Measurements from ENCODE around the gene TCEAL3.
"Not testable (repeated sequence)": the region's sequence is repeated elsewhere in the genome, so short reads cannot be mapped to it uniquely, and the experiment has no call there.

Gene TCEAL3

DNA sequence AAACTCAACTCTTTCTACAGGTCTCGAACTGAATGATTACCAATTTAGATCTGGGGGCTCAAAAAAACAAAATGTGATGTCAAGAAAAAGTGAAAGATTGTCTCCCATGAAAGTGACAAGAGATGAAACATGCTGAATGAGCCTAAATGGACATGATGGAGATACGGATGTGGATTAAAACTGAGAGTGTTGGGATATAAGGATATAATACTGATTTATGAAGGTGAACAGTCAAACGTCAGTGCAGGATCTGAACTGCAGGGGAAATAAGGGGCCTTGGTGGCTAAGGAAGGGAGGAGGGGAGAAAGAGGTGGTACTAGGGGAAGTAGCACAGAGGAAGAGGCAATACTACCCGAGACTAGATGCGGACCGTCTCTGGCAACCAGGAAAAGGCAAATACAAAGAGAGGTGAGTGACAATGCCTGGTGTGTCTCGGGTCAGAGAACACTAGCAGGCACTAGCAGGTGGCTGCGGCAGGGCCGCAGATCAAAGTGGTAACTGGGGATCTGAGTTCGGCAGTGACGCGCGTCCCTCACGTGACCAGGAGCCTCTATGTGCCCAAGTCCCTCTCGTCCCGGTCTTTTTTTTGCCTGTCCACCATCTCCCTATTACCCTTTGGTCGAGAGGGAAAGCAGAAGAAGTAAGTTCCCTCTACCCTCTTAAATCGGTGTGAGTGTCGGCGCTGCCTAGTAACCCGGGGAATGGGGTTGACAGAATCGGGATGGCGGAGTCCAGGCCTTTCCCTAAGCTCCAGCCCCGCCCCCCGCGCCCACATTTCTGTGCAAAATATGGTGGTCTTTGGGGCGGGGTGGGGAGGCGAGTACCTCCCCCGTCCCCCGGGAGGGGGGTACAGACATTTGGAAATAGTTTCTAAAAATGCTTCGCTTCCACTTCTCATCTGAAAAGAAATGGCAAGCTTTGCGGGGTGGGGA is 20.9 kb downstream of the TCEAL3 start, which contains the start of gene TCEAL1:
TCEAL1 (plus strand) TSS at position 590 of the 932 bp plus-strand sequence. CDS start 942 bp downstream, outside the sequence.
- peak; percentile 30 for DNase-seq

DNA sequence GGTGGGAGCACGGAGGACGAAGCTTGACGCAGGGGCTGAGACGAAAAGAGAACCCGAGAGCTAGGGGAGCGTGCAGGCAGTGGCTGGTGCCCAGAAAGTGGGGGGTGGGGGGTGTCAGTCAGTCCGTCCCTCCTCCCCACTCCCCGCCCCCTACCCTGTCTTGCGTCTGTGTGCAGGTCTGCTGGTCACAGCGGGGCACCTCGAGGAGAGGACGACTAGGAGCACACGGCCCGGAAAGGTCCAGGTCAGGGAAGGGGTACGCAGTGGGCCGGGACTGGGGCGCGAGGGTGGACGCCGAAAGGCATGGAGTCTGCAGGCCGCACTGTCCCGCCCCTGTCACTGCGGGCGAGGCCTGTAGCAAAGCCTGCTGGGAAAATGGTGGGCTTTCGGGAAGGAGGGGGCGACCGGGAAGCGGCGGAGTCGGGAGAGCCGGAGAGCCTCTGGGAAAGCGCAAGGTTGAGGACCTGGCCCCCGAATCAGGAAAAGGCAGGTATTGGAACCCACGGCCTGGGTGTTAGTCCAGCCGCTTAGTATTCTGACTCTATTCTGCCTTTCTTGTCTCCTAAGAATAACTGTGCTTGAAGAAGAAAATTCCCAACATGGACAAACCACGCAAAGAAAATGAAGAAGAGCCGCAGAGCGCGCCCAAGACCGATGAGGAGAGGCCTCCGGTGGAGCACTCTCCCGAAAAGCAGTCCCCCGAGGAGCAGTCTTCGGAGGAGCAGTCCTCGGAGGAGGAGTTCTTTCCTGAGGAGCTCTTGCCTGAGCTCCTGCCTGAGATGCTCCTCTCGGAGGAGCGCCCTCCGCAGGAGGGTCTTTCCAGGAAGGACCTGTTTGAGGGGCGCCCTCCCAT is 21.8 kb downstream of the TCEAL3 start:
- no peak for DNase-seq

DNA sequence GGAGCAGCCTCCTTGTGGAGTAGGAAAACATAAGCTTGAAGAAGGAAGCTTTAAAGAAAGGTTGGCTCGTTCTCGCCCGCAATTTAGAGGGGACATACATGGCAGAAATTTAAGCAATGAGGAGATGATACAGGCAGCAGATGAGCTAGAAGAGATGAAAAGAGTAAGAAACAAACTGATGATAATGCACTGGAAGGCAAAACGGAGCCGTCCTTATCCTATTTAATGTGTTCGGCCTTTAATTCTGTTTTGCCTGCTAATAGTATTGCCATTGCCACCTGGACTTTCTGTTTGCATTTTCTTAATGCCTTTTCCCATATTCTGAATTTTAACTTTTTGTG is 22.4 kb downstream of the TCEAL3 start:
- no peak for DNase-seq

DNA sequence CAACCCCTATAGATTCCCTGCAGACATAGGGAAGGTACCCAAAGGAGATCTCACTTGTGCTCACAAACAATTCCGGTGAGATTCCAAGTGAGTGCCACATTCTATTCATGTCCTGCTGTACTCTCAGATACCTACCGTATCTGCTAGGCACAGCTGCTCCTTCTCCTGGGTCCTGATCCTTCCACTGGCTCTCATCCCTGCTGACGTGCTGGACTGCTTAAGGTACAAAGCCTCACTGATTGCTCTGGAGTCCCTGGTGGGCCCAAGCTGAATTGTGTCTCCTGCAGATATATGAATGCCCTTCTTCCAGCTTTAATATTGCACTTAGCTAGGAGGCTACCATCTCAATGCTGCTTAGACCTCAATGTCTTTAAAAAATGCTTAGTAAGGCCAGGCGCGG is 23.4 kb downstream of the TCEAL3 start:
- no peak for DNase-seq

DNA sequence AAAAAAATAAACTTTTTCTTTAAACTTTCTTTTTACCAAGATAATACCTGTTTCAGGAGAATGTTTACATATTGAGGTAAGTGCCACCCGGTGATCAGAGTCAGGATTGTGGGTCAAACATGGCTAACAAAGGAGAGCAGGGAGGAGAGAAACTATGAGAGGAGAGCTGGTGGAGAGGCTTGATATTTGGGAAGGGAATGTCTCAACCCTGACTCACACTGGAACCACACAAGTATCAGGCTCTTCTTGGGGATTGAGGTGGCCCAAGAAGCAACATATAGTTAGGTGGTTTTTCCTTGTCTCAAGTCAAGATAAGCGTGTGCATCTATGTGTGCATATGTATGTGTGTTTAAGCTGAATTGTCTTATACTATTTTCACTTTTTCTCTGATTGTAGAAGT is 27.7 kb downstream of the TCEAL3 start:
- DNase-seq = no peak

DNA sequence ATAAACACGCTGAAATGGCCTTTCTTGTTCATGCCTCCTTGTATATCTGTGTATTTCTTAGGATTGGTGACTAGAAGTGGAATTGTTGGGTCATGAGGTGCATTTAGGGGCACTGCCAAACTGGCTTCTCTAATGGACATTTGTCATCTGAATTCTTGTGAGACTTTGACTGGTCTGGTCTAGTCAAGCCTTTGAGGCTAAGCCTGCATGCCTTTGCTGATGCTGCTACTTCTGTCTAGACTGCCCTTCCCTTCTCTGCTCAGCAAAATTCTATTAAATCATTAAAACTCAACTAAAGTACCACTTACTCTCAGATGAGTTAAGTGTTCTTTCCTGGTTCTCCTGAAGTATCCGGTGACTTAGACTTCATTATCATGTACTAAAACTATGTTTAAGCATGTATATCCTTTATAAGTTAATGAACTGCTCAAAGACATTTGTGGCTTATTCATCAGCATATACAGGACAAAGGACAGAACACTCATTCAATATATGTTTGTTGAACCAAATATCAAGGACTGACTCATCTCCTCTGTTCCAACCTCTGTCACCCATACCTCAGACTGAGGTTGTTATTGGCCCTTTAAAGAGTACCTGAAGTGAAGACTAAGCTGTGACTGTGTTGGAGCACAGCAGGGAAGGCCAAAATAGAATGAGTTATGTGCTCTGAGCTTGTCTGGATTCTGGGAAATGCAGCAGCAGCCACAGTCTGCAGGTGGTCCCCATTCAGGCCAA is 30.0 kb downstream of the TCEAL3 start:
- DNase-seq = no peak

DNA sequence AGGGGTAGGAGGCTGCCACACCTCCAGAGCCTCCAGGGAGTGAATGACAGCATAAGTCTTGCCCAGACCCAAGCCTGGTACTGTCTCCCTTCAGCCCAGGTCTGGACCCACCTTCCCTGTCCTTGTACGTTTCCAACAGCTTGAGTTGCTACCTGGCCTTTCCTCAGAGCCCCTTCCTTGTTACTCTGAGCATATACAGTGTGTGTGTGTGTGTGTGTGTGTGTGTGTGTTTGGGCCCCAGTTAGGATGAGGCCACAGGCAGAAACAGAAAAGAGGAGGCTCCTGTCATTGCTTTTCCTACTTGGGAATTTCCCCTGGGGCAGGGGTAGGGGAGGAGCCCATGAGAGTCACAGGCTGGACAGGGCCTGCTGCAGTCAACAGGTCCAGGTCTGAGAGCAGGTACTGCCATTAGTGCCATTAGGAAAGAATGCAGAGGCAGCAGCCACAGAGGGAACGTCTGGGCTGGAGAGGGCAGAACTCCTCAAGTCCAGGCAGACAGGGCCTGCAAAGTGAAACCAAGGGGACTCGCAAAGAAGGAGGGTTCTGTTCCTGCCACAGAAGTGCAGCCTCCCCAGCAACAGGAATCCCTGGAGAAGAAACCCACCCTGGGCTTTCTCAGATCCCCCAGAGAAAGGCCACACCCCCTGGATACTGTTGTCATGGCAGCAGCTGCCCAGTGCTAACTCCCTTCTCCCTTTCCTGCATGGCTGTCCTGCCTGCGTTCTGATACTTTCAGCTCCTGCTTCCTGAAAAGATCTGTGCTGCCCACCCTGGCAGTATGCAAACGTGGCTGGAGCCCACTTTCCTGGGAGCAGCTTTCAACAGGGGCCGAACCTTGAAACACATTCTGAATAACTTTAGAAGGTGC is 30.9 kb downstream of the TCEAL3 start:
- not testable (repeated sequence) for DNase-seq

DNA sequence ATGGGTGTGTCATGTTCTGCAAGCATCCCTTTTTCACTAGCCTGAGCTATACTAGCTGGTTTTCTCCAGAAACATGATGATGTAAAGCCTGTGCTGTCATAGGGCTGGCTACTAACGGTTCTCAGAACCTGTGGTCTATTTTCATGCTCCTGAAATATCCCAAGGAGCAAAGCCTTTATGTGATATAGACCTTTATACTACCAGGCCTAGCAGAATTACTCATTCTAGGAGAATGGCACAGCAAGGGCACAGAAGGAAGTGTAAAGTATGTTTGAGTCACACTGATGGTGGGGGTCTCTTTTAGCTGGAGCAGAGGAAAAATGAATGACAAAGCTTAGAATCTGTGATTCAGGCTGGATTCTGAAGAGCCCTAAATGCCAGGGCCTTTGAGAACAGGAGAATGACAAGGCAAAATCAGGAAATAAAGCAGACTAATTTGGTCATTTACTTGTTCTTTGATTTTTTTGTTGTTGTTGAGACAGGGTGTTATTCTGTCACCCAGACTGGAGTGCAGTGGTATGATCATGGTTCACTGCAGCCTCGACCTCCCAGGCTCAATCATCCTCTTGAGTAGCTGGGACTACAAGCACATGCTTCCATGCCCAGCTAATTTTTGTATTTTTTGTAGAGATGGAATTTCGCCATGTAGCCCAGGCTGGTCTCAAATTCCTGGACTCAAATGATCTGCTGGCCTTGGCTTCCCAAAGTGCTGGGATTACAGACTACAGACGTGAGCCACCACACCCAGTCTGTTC is 32.8 kb downstream of the TCEAL3 start:
- DNase-seq = no peak

DNA sequence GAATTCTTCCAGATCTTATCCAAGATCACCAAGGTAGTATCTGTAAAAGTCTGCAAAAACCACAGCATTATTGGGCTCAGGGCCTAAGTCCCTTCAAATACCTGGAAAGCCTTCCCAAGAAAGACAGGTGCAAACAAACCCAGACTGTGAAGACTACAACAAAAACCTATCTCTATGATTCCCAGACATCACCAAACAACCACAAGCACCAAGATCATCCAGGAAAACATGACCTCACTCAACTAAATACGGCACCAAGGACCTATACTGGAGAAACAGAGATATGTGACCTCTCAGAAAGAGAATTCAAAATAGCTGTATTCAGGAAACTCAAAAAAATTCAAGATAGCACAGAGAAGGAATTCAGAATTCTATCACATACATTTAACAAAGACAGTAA is 36.4 kb downstream of the TCEAL3 start:
- no peak for DNase-seq

DNA sequence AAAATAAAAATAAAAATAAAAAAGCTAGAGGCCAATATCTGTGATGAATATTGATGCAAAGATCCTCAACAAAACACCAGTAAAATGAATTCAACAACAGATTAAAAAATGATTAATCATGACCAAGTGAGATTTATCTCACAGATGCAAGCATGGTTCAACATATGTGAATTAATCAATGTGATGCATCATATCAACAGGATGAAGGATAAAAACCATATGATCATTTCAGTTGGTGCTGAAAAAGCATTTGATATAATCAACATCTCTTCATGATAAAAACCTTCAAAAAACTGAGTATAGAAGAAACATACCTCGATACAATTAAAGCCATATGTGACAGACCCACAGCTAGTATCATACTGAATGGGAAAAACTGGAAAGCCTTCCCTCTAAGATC is 39.9 kb downstream of the TCEAL3 start:
- DNase-seq = no peak

DNA sequence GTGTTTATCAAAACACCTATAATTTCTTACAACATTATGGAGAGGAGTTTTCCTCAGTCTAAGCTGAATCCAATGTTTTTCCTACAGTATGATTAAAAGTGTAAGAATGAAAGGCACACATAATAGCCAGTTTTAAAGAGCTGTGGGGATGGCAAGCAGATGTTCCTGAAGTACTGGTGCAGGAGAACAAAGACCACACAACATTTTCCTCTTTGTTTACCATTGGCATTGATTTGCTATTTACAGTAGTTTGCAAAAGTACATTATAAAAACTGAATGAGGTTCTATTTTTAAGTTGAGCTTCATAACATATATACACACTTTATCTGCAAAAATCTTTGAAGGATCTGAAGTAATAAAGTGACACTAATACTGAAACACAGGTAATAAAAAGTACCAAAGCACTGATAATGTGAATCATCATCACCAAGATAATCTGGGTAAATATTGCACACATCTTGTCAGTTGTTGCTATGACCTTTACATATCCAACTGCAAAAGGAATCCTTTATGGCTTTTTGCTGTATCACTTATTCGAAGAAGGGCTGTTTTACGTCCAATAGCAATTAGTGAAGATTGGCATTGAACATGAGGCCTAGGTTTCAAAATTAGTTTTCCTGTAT is 43.5 kb downstream of the TCEAL3 start:
- no peak for DNase-seq

DNA sequence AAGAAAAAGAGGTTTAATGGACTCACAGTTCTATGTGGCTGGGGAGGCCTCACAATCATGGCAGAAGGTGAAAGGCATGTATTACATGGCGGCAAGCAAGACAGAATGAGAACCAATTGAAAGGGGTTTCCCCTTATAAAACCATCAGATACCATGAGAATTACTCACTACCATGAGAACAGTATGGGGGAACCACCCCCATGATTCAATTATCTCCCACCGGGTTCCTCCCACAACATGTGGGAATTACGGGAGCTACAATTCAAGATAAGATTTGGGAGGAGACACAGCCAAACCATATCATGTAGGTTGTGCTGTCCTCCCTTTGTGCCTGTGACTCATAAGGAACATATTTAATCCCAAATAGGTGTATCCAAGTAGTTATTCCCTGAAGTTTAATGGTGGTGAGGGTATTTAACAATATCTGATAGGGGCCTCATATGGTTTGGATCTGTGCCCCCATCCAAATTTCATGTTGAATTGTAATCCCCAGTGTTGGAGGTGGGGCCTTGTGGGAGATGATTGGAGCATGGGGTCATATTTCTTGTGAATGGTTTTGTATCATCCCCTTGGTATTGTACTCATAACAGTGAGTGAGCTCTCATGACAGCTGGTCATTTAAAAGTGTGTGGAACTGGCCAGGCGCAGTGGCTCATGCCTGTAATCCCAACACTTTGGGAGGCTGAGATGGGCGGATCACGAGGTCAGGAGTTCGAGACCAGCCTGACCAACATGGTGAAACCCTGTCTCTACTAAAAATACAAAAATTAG is 47.7 kb downstream of the TCEAL3 start:
- DNase-seq = not testable (repeated sequence)

DNA sequence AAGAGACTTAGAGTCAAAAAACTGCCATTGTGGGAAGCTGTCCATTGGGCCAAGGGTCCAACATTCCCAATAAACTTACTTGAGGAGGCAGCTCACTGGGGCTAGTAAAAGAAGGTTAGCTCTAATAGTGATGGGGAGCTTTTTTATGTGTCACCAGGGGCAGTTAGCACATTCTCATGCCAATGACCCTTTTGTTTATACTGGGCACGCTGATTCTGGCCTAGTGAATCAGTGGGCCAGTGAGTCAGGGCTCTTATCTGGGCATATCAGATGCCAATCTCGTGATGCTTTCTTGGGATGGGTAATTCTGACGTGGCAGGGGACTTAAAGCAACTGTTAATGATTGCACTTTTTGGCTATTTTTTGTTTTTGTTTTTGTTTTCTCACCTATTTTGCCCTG is 48.9 kb downstream of the TCEAL3 start:
- DNase-seq = no peak

DNA sequence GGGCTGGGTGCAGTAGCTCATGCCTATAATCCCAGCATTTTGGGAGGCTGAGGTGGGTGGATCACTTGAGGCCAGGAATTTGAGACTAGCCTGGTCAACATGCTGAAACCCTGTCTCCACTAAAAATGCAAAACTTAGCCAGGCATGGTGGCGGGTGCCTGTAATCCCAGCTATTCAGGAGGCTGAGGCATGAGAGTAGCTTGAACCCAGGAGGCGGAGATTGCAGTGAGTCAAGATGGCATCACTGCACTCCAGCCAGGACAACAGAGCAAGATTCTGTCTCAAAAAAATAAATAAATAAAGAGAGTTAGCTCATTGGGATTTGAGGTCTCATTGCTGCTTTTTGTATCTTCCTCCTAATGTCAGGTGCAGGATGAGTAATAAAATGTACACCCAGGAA is 49.3 kb downstream of the TCEAL3 start:
- DNase-seq = not testable (repeated sequence)

DNA sequence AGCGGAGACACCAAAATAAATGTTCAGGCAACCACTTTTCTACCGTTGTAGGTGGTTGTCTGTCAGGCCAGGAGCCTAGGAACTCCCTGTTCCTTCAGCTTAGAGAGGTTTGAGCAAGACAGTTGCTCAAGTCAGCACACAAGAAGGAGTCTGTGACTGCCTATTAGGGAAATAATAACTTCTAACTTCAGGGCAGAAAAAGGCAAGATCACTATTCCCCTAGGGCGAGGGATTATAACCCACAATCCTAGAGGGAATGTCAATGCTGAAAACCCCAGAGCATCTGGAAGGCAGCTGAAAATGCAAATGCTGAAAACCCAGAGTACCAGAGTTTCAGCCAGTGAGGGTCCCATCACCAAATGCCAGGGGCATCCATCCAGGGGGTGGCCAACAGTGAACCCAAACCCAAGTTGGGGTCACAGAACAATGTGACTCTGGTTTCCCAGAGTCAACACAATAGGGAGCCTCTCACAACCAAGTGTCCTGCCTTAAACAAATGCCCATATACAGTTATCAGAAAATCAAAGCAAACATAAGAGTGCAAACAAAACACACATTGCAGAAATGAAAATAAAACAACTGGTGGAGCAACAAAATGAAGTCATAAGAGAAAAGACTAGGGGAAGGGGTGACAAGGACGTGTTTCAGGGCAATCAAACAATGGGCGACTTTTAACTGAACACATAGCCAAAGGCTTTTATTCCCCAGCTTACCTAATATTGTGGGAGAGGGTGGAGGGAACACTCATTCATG is 51.1 kb downstream of the TCEAL3 start:
- no peak for DNase-seq

DNA sequence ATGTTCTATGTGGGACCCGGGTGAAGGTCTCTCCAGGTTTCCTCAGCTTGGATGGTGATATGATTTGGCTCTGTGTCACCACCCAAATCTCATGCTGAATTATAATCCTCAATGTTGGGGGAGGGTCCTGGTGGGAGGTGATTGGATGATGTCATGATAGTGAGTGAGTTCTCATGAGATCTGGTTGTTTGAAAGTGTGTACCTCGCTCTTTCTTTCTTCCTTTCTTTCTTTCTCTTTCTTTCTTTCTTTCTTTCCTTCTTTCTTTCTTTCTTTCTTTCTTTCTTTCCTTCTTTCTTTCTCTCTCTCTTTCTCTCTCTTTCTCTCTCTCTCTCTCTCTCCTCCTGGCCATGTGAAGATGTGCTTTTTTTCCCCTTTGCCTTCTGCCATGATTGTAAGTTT is 51.7 kb downstream of the TCEAL3 start:
- not testable (repeated sequence) for DNase-seq
